Cardiac muscle cell (in vitro differentiated cells and primary cell): ENCODE results near the gene DDX11. TPM values are rescaled to one million over a fixed set of nuclear protein-coding genes. Genes with fewer than 3 reads are reported as not detected.
"Not testable (repeated sequence)": the region's sequence is repeated elsewhere in the genome, so short reads cannot be mapped to it uniquely, and the experiment has no call there.

Experiments used
- DNase-seq, 2 donors: peaks; one replicate each; pipeline versions ENCODE4 v3.0.0 to v3.0.0-alpha.2; 2010 to 2017; ENCODE audit warnings: low read depth in 1 of 2, low spot score in 1 of 2
- H3K27ac ChIP-seq: fragments of 200-600 bp; sonication (generic); 2 replicates; pipeline ENCODE4 v1.5.1; 2016
- H3K27me3 ChIP-seq: fragments of 200-600 bp; sonication (generic); 2 replicates; pipeline ENCODE4 v1.6.0; 2016; ENCODE audit warnings: control low read depth
- H3K36me3 ChIP-seq: fragments of 200-600 bp; sonication (generic); 2 replicates; pipeline ENCODE4 v1.5.1; 2016; ENCODE audit warnings: control low read depth
- H3K4me1 ChIP-seq: fragments of 200-600 bp; sonication (generic); 2 replicates; pipeline ENCODE4 v1.8.1; 2017; ENCODE audit warnings: low read depth, mild to moderate bottlenecking, mixed run types
- H3K4me3 ChIP-seq: fragments of 200-600 bp; sonication (generic); 2 replicates; pipeline ENCODE4 v1.5.1; 2016; ENCODE audit warnings: mild to moderate bottlenecking
- H3K9me3 ChIP-seq: fragments of 200-600 bp; sonication (generic); 2 replicates; pipeline ENCODE4 v1.5.1; 2017; ENCODE audit warnings: low read depth, mild to moderate bottlenecking, control low read depth
- CTCF ChIP-seq: IDR thresholded peaks from 2 replicates; pipeline ENCODE4 v1.5.1; 2012; ENCODE audit warnings: low read depth, mild to moderate bottlenecking, low read length
- polyA plus RNA-seq: library from polyadenylated mRNA; unstranded; fragments of >200 nt; fragmentation: Nextera tagmentation; extraction: Ambion mirVana; gene quantifications from 2 replicates; pipeline ENCODE4 v1.2.1, GENCODE V29; 2016
- total RNA-seq: library from RNA; depleted of rRNA; stranded (reverse); fragments of >200 nt; gene quantifications from 2 replicates; pipeline ENCODE4 v1.2.3, GENCODE V29; 2016

DDX11 gene
- total RNA-seq (27.7 and 46.0 TPM in 2 replicates), polyA plus RNA-seq (41.8 and 56.4 TPM in 2 replicates)

- not testable (repeated sequence) for H3K27me3 ChIP-seq, H3K4me1 ChIP-seq, H3K9me3 ChIP-seq, H3K36me3 ChIP-seq
- peak within 1 kb of the TSS; percentile 75 for H3K27ac ChIP-seq
- peak; percentile 90 to 92 for DNase-seq
- H3K4me3 ChIP-seq, result peak within 1 kb of the TSS; percentile 60
Observed at GRCh38 chr12:31073527-31074332, at the start of gene DDX11. TSS of gene DDX11 (plus strand) at chr12:31073860. CDS start at chr12:31078394, 4,534 bp downstream.

DNA sequence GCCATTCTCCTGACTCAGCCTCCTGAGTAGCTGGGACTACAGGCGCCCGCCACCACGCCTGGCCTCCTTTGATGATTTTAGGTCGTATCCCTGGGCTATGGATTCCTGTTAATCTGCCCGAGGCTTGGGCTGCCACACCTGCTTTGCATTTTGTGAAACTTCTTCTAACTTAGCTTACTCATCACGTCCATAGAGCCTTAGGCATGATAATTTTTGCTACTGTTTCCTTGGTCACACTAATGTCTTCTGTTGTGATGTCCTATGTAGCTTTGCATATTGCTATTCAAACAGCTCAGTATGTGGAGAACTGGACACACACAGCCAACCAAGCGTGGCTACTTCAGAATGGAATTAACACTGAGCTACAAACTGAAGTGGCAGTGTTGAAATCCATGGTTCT is 47.5 kb upstream of the DDX11 start:
- Histone ChIP-seq H3K4me3 (no peak overlapping the region), H3K27ac (no peak overlapping the region), H3K27me3 (no peaks in the 10 kb centered on the region), H3K4me1 (peaks cover 12% of the 10 kb centered on the region), H3K36me3 (no peaks in the 10 kb centered on the region), H3K9me3 (no peaks in the 10 kb centered on the region)
- no peak for DNase-seq
- TF ChIP-seq CTCF, result no peak

- not testable (repeated sequence) for H3K9me3 ChIP-seq, H3K4me3 ChIP-seq
- H3K4me1 ChIP-seq, result peaks cover 16% of the 10 kb centered on the region
Observed at GRCh38 chr12:31027006-31027405, 46.7 kb upstream of the DDX11 start.

GRCh38 chr12:31029468-31029867 is 44.2 kb upstream of the DDX11 start:
- H3K36me3 ChIP-seq, result no peaks in the 10 kb centered on the region
- no peak for DNase-seq

More at GRCh38 chr12:31027006-31027405, 46.7 kb upstream of the DDX11 start:
- not testable (repeated sequence) for H3K27me3 ChIP-seq, DNase-seq, H3K27ac ChIP-seq, H3K36me3 ChIP-seq

DNA sequence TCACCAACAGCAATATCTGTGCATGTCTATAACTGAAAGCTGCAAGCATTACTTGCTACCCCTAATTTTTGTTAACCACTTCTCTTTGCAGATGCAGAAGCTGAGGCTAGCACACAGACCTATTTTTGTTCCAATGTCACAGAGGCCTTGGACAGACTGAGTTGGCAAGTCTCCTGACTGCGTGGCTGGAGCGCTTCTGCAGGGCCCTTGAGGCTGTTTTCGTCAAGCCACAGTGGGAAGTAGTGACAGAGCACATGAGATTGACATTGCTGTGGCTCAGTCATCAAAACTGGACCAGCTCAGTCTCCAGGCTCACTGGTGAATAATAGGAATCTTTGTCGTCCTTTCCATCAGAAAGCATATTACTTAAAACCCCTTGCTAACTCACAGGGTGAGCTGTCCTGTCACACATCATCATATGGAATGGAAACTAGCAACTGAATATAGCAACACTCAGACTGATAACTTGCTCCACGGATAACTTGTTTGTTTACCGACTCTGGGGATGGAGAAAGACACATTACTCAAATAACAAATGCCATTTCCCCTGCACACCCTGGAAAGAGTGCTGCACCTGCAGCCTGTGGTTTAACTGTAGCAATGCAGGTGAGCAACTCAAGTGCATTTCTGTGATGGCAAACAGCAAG is 43.6 kb upstream of the DDX11 start:
- no peak overlapping the region for H3K4me3 ChIP-seq
- TF ChIP-seq CTCF, result no peak
- DNase-seq, result peak in 1 of 2 donors; percentile 64
- no peaks in the 10 kb centered on the region for H3K36me3 ChIP-seq
- peak overlapping the region; percentile 40 for H3K27ac ChIP-seq
- H3K27me3 ChIP-seq, result no peaks in the 10 kb centered on the region
- H3K9me3 ChIP-seq, result no peaks in the 10 kb centered on the region
- H3K4me1 ChIP-seq, result peaks cover 24% of the 10 kb centered on the region

More at GRCh38 chr12:31029468-31029867, 44.2 kb upstream of the DDX11 start:
- TF ChIP-seq CTCF, result no peak
- H3K27ac ChIP-seq, result peak overlapping the region; percentile 40
- H3K4me1 ChIP-seq, result peaks cover 24% of the 10 kb centered on the region
- H3K4me3 ChIP-seq, result no peak overlapping the region
- H3K27me3 ChIP-seq, result no peaks in the 10 kb centered on the region
- H3K9me3 ChIP-seq, result no peaks in the 10 kb centered on the region

DNA sequence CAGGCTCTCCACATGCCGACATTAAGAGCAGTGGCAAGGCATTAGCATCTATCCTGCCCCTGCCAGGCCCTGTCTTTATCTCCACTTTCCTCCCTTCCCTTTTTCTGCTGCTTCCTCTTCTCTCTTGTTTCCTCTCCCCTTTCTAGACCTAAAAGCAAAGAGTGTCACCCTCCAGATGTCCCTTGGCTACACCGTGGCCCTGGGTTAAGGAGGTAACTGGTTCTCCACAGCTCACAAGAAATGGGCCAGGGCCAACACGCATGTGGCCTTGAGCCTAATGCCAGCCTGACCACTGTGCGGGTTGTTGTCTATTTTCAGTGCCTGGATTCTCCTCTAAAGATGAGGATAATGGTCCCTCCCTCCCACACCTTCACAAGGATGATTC is 41.7 kb upstream of the DDX11 start:
- no peak overlapping the region for H3K4me3 ChIP-seq
- peaks cover 24% of the 10 kb centered on the region for H3K4me1 ChIP-seq
- H3K9me3 ChIP-seq, result no peaks in the 10 kb centered on the region
- no peaks in the 10 kb centered on the region for H3K27me3 ChIP-seq
- no peak for TF ChIP-seq CTCF
- no peaks in the 10 kb centered on the region for H3K36me3 ChIP-seq
- no peak for DNase-seq
- no peak overlapping the region for H3K27ac ChIP-seq
